Fibroblast of lung (primary cell): ENCODE measurements around the gene BCKDHB. TPM values are rescaled to one million over a fixed set of nuclear protein-coding genes. Genes with fewer than 3 reads are reported as not detected.

Experiments used
- DNase-seq, 2 donors: peaks; one replicate each; pipeline versions ENCODE4 v3.0.0 to v3.0.0-alpha.2; 2010; ENCODE audit warnings: low read depth in 2 of 2
- H2AFZ ChIP-seq: 2 replicates; pipeline ENCODE4 v1.5.1; 2012; ENCODE audit warnings: low read length, control low read depth, inconsistent platforms
- H3K27ac ChIP-seq: 2 replicates; pipeline ENCODE4 v1.5.1; 2011; ENCODE audit warnings: low read length, control low read depth; ENCODE audit not compliant: insufficient read depth
- H3K27me3 ChIP-seq: 2 replicates; pipeline ENCODE4 v1.5.1; 2011; ENCODE audit warnings: mild to moderate bottlenecking, low read length; ENCODE audit not compliant: control insufficient read depth, insufficient read depth
- H3K36me3 ChIP-seq: 2 replicates; pipeline ENCODE4 v1.5.1; 2011; ENCODE audit warnings: low read length; ENCODE audit not compliant: control insufficient read depth, insufficient read depth
- H3K4me1 ChIP-seq: 2 replicates; pipeline ENCODE4 v1.5.1; 2011; ENCODE audit warnings: low read length; ENCODE audit not compliant: control insufficient read depth, insufficient read depth; ENCODE audit errors: extremely low read depth
- H3K4me2 ChIP-seq: 2 replicates; pipeline ENCODE4 v1.5.1; 2011; ENCODE audit warnings: low read length, control low read depth; ENCODE audit not compliant: insufficient read depth; ENCODE audit errors: extremely low read depth
- H3K4me3 ChIP-seq, 4 experiments: fragments of 200-600 bp in 1 of 4; sonication (generic) in 1 of 4; replicated peaks in 1 of 4; 2 replicates each; pipeline ENCODE4 v1.5.1; 2011 to 2016; ENCODE audit warnings: low read length in 4 of 4, low read depth in 3 of 4, mild to moderate bottlenecking in 3 of 4, control low read depth in 2 of 4, inconsistent platforms in 1 of 4, mixed read lengths in 1 of 4; ENCODE audit not compliant: insufficient read depth in 1 of 4; ENCODE audit errors: control extremely low read depth in 1 of 4
- H3K79me2 ChIP-seq: 2 replicates; pipeline ENCODE4 v1.5.1; 2012; ENCODE audit warnings: mild to moderate bottlenecking, low read length, inconsistent platforms; ENCODE audit not compliant: control insufficient read depth, insufficient read depth
- H3K9ac ChIP-seq: 2 replicates; pipeline ENCODE4 v1.5.1; 2011; ENCODE audit warnings: mild to moderate bottlenecking, low read length, control low read depth; ENCODE audit not compliant: insufficient read depth
- H3K9me3 ChIP-seq: 2 replicates; pipeline ENCODE4 v1.5.1; 2012; ENCODE audit warnings: low read depth, low read length; ENCODE audit not compliant: control insufficient read depth, insufficient read depth
- H4K20me1 ChIP-seq: 2 replicates; pipeline ENCODE4 v1.5.1; 2011; ENCODE audit warnings: low read length; ENCODE audit not compliant: control insufficient read depth, insufficient read depth; ENCODE audit errors: extremely low read depth
- EZH2 ChIP-seq: IDR thresholded peaks from 2 replicates; pipeline ENCODE4 v1.5.1; 2012; ENCODE audit warnings: low read length, control low read depth, mild to moderate bottlenecking; ENCODE audit errors: missing control alignments
- polyA plus RNA-seq, 2 donors: library from polyadenylated mRNA; depleted of rRNA in 1 of 2; stranded (reverse) in 1 of 2; unstranded in 1 of 2; fragments of >200 nt; gene quantifications; 2 replicates each; pipeline ENCODE4 v1.2.1, GENCODE V29; 2011 to 2012; ENCODE audit warnings: missing spikeins in 1 of 2
- total RNA-seq: library from RNA; depleted of rRNA; stranded (reverse); fragments of >200 nt; gene quantifications from 2 replicates; pipeline ENCODE4 v1.2.1, GENCODE V29; 2014
- TF ChIP-seq, protein P1 (sequence below), 2 donors: IDR thresholded peaks in 1 of 2; conservative IDR thresholded peaks in 1 of 2; 1 replicate in 1 of 2; 2 replicates in 1 of 2; pipeline ENCODE4 v1.5.1; 2011 to 2012; ENCODE audit warnings: low read length in 2 of 2, control low read depth in 1 of 2, inconsistent platforms in 1 of 2, low read depth in 1 of 2, mild to moderate bottlenecking in 1 of 2

Gene BCKDHB
- total and polyA plus RNA-seq, 2 donors (not counting 1 experiment from before 2014, with no cell fraction given) = 8.3 to 16.2 TPM

DNA sequence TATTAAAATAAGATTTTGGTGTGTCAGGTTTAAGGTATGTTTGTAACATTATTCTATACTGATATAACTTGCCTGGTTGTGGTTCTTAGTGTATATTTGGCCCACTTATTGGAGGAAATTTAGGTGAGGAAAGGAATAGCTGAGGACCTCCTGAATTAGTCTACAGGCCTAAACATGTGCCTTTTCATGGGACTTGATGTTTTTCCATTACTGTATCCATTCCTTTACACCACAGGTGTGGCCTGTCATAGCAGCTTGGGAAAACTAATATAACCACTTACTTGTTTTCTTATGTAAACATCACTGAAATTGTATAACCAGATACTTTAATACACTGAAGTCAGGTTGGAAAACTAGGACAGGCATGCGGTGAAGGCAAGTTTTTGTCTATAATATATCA lies 27.6 kb downstream of the BCKDHB start:
- Histone ChIP-seq H3K4me2 (no peak overlapping the region), H4K20me1 (no peaks in the 10 kb centered on the region), H3K9ac (no peak overlapping the region), H3K36me3 (no peaks in the 10 kb centered on the region), H3K4me1 (no peaks in the 10 kb centered on the region), H2AFZ (no peak overlapping the region), H3K9me3 (no peaks in the 10 kb centered on the region), H3K4me3 (no peak overlapping the region), H3K27me3 (no peaks in the 10 kb centered on the region), H3K79me2 (no peaks in the 10 kb centered on the region), H3K27ac (no peak overlapping the region)
- TF ChIP-seq EZH2 = no peak
- TF ChIP-seq, protein P1, sequence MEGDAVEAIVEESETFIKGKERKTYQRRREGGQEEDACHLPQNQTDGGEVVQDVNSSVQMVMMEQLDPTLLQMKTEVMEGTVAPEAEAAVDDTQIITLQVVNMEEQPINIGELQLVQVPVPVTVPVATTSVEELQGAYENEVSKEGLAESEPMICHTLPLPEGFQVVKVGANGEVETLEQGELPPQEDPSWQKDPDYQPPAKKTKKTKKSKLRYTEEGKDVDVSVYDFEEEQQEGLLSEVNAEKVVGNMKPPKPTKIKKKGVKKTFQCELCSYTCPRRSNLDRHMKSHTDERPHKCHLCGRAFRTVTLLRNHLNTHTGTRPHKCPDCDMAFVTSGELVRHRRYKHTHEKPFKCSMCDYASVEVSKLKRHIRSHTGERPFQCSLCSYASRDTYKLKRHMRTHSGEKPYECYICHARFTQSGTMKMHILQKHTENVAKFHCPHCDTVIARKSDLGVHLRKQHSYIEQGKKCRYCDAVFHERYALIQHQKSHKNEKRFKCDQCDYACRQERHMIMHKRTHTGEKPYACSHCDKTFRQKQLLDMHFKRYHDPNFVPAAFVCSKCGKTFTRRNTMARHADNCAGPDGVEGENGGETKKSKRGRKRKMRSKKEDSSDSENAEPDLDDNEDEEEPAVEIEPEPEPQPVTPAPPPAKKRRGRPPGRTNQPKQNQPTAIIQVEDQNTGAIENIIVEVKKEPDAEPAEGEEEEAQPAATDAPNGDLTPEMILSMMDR (conservative IDR thresholded peaks at IDR 0.05 in 1 of 2, IDR thresholded peaks at IDR 0.05 in 1 of 2; ENCODE audit: low read depth in 1 of 2, low read length in 2 of 2) = no peak
- no peak for DNase-seq

DNA sequence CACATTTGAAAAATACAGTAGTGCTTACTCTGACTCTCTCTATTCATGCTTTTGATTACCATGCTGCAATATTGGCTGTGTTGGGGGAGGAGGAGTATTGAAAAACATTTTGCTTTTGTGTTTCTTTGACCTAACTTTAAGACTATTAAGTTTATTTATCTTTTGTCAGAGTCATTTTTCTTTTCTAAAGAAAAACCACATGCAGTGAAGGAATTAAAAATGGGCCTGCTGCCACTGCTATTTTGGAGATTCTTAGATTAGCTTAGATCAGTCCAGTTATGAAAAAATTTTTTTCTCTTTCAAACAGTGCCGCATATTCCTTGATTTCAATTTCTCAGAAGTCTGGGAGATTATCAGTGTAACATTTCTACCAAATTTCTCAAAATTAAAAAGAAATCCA lies 36.1 kb downstream of the BCKDHB start:
- Histone ChIP-seq H3K36me3 (no peaks in the 10 kb centered on the region), H3K4me1 (peaks cover 13% of the 10 kb centered on the region), H3K4me3 (no peak overlapping the region), H3K9ac (no peak overlapping the region), H2AFZ (no peak overlapping the region), H3K79me2 (no peaks in the 10 kb centered on the region), H3K27ac (no peak overlapping the region), H3K27me3 (no peaks in the 10 kb centered on the region), H4K20me1 (no peaks in the 10 kb centered on the region), H3K9me3 (no peaks in the 10 kb centered on the region), H3K4me2 (no peak overlapping the region)
- peak; percentile 61 to 68 for DNase-seq
- TF ChIP-seq EZH2 = no peak
- TF ChIP-seq, protein P1 (conservative IDR thresholded peaks at IDR 0.05 in 1 of 2, IDR thresholded peaks at IDR 0.05 in 1 of 2; ENCODE audit: low read depth in 1 of 2, low read length in 2 of 2) = no peak

DNA sequence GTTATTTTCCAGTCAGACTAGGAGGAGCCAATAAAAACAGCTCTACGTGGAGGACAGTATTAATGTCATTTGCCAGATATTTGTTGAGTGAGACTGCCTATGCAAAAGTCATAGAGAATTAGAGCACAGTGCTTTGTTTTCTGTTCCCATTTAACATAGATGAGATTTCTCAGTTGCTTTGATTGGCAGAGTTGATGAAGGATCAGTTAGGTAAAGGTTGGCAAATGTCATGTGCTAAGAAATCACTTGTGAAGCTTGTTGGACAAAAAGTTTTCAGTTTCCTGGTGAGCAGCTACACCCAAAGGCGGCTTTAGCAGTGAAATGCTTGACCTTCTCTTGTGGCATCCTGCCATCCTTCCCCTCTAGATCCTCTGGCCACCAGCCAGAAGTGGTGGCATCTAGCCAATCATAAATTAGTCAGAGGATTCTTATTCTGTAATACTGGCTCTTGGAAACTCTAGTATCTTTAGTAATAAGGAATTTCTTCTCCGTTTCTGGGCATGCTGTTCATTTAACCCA lies 37.0 kb downstream of the BCKDHB start:
- Histone ChIP-seq H3K4me3 (peak overlapping the region in 1 of 4 experiments; percentile 25), H3K9ac (no peak overlapping the region)
- TF ChIP-seq, protein P1 (conservative IDR thresholded peaks at IDR 0.05 in 1 of 2, IDR thresholded peaks at IDR 0.05 in 1 of 2; ENCODE audit: low read depth in 1 of 2, low read length in 2 of 2) = no peak
- no peak for TF ChIP-seq EZH2

More for the DNA sequence above, 37.0 kb downstream of the BCKDHB start:
- Histone ChIP-seq H3K27ac (no peak overlapping the region), H4K20me1 (no peaks in the 10 kb centered on the region), H3K4me2 (peak overlapping the region; percentile 63), H2AFZ (no peak overlapping the region), H3K4me1 (peaks cover 13% of the 10 kb centered on the region), H3K9me3 (no peaks in the 10 kb centered on the region), H3K79me2 (no peaks in the 10 kb centered on the region), H3K36me3 (no peaks in the 10 kb centered on the region), H3K27me3 (no peaks in the 10 kb centered on the region)
- peak; percentile 88 to 96 for DNase-seq
